SK-N-SH treated with all-trans-retinoic acid at 6 μM for 48 hours (cell line): ENCODE measurements around the gene ABLIM1.

Experiments used
- ARNTL ChIP-seq: fragments of 450-650 bp; formaldehyde crosslinking; IDR thresholded peaks from 2 replicates; pipeline ENCODE4 v1.5.0; 2020; ENCODE audit warnings: low read depth, mild to moderate bottlenecking, moderate library complexity, borderline replicate concordance
- CREB5 ChIP-seq: fragments of 250-450 bp; sonication (Bioruptor Pico); IDR thresholded peaks from 2 replicates; pipeline ENCODE4 v1.5.1; 2020; ENCODE audit warnings: low read depth, mild to moderate bottlenecking, moderate library complexity
- OSR1 ChIP-seq: fragments of 250-450 bp; sonication (Bioruptor Pico); IDR thresholded peaks from 2 replicates; pipeline ENCODE4 v1.8.0; 2022; ENCODE audit warnings: moderate library complexity, mild to moderate bottlenecking, inconsistent platforms
- PATZ1 ChIP-seq: fragments of 250-450 bp; sonication (Bioruptor Pico); IDR thresholded peaks from 2 replicates; pipeline ENCODE4 v1.8.0; 2020; ENCODE audit warnings: mild to moderate bottlenecking, moderate library complexity, borderline replicate concordance
- POU6F1 ChIP-seq: fragments of 250-450 bp; sonication (Bioruptor Pico); IDR thresholded peaks from 2 replicates; pipeline ENCODE4 v1.8.0; 2021; ENCODE audit warnings: low read depth, mild to moderate bottlenecking, moderate library complexity, borderline replicate concordance
- RARB ChIP-seq: fragments of 250-450 bp; sonication (Bioruptor Pico); IDR thresholded peaks from 2 replicates; pipeline ENCODE4 v1.8.0; 2021; ENCODE audit warnings: mild to moderate bottlenecking, moderate library complexity
- TOX ChIP-seq: fragments of 250-450 bp; sonication (Bioruptor Pico); IDR thresholded peaks from 2 replicates; pipeline ENCODE4 v1.8.0; 2021; ENCODE audit warnings: mild to moderate bottlenecking, moderate library complexity, borderline replicate concordance
- TSHZ2 ChIP-seq: fragments of 250-450 bp; sonication (Bioruptor Pico); IDR thresholded peaks from 2 replicates; pipeline ENCODE4 v1.5.0; 2020; ENCODE audit warnings: mild to moderate bottlenecking, moderate library complexity
- ZC3H10 ChIP-seq: fragments of 250-450 bp; sonication (Bioruptor Pico); IDR thresholded peaks from 2 replicates; pipeline ENCODE4 v1.5.1; 2021; ENCODE audit warnings: mild to moderate bottlenecking, moderate library complexity

- TF ChIP-seq PATZ1 (CRISPR knock-in tag): no peak
- TF ChIP-seq ARNTL (CRISPR knock-in tag): no peak
- TF ChIP-seq ZC3H10 (CRISPR knock-in tag): no peak
- TF ChIP-seq TSHZ2: no peak
- no peak for TF ChIP-seq CREB5 (CRISPR knock-in tag)
- TF ChIP-seq POU6F1 (CRISPR knock-in tag): no peak
- TF ChIP-seq TOX: no peak
- no peak for TF ChIP-seq OSR1 (CRISPR knock-in tag)
- TF ChIP-seq RARB: no peak
Measured at GRCh38 chr10:114603948-114604347, 54.1 kb downstream of the ABLIM1 start.
